GM12801 (cell line): Measurements from ENCODE around the gene YDJC.

Source experiments
- CTCF ChIP-seq: IDR thresholded peaks from one replicate; pipeline ENCODE4 v1.5.1; 2011; ENCODE audit warnings: control low read depth; ENCODE audit not compliant: insufficient read length; ENCODE audit errors: extremely low read depth

YDJC gene

GRCh38 chr22:21613553-21614233, 16.1 kb downstream of the YDJC start:
- TF ChIP-seq CTCF, result no peak

GRCh38 chr22:21612858-21613257, 17.0 kb downstream of the YDJC start:
- no peak for TF ChIP-seq CTCF

- TF ChIP-seq CTCF, result no peak
These were observed 18.4 kb downstream of the YDJC start for GRCh38 chr22:21611210-21611977.

GRCh38 chr22:21606775-21607174, 23.0 kb downstream of the YDJC start:
- no peak for TF ChIP-seq CTCF

GRCh38 chr22:21605887-21606564, 23.8 kb downstream of the YDJC start:
- no peak for TF ChIP-seq CTCF

- TF ChIP-seq CTCF, result no peak
These were observed 25.8 kb downstream of the YDJC start for GRCh38 chr22:21603973-21604372.

- no peak for TF ChIP-seq CTCF
These were observed 27.2 kb downstream of the YDJC start for GRCh38 chr22:21602579-21602978.
